ENCODE data around the gene URI1.

The URI1 gene

DNA sequence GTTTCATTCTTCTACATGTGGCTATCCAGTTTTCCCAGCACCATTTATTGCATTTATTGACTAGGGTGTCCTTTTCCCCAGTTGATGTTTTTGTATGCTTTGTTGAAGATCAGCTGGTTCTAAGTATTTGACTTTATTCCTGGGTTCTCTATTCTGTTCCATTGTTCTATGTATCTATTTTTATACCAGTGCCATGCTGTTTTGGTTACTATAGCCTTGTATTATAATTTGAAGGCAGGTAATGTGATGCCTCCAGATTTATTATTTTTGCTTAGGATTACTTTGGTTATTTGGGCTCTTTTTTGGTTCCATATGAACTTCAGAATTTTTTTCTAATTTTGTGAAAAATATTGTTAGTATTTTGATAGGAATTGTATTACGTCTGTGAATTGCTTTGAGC, 80.6 kb downstream of the URI1 start:
- Histone ChIP-seq H3K27ac (no peak overlapping the region), H3K4me3 (ENCODE audit: low read depth, low read length) (no peak overlapping the region), H3K27me3 (replicated peaks) (no peaks in the 10 kb centered on the region), H3K36me3 (replicated peaks) (no peaks in the 10 kb centered on the region)
- TF ChIP-seq, protein P1, sequence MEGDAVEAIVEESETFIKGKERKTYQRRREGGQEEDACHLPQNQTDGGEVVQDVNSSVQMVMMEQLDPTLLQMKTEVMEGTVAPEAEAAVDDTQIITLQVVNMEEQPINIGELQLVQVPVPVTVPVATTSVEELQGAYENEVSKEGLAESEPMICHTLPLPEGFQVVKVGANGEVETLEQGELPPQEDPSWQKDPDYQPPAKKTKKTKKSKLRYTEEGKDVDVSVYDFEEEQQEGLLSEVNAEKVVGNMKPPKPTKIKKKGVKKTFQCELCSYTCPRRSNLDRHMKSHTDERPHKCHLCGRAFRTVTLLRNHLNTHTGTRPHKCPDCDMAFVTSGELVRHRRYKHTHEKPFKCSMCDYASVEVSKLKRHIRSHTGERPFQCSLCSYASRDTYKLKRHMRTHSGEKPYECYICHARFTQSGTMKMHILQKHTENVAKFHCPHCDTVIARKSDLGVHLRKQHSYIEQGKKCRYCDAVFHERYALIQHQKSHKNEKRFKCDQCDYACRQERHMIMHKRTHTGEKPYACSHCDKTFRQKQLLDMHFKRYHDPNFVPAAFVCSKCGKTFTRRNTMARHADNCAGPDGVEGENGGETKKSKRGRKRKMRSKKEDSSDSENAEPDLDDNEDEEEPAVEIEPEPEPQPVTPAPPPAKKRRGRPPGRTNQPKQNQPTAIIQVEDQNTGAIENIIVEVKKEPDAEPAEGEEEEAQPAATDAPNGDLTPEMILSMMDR (IDR thresholded peaks at IDR 0.05; ENCODE audit: low read depth, low read length, missing control alignments) = no peak
- no peak for DNase-seq
- in situ Hi-C loops (cut with HindIII; ENCODE audit: low pct_ligation_motif_present, low sequenced_read_pairs) = no loop called here

- no peak for DNase-seq
- TF ChIP-seq, protein P1 (IDR thresholded peaks at IDR 0.05; ENCODE audit: low read depth, low read length, missing control alignments) = no peak
- in situ Hi-C loops (cut with HindIII; ENCODE audit: low pct_ligation_motif_present, low sequenced_read_pairs) = no loop called here
Measured at GRCh38 chr19:30023330-30023729, 81.3 kb downstream of the URI1 start.

DNA sequence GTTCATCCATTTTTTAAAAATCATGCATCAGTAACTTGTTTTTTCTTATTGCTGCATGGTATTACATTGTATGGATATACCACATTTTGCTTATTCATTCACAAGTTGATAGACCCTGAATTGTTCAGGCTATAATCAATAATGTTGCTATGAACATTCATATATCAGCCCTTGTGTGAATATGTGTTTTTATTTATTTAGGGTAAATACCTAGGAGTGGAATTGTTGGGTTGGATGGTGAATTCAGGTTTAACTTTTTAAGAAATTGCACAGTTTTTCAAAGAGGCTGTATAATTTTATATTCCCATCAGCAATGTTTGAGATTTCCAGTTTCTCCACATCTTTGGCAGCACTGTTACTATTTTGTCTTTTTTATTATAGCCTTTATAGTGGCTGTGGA, 82.1 kb downstream of the URI1 start:
- in situ Hi-C loops (cut with HindIII; ENCODE audit: low pct_ligation_motif_present, low sequenced_read_pairs) = no loop called here
- DNase-seq = no peak
- TF ChIP-seq, protein P1 (IDR thresholded peaks at IDR 0.05; ENCODE audit: low read depth, low read length, missing control alignments) = no peak
- no peaks in the 10 kb centered on the region for H3K36me3 ChIP-seq (replicated peaks)
- H3K27ac ChIP-seq = no peak overlapping the region
- no peaks in the 10 kb centered on the region for H3K27me3 ChIP-seq (replicated peaks)
- H3K4me3 ChIP-seq (ENCODE audit: low read depth, low read length) = no peak overlapping the region

More at GRCh38 chr19:30023330-30023729, 81.3 kb downstream of the URI1 start:
- no peaks in the 10 kb centered on the region for H3K36me3 ChIP-seq (replicated peaks)
- H3K27ac ChIP-seq = no peak overlapping the region
- H3K4me3 ChIP-seq (ENCODE audit: low read depth, low read length) = no peak overlapping the region
- H3K27me3 ChIP-seq (replicated peaks) = no peaks in the 10 kb centered on the region

DNA sequence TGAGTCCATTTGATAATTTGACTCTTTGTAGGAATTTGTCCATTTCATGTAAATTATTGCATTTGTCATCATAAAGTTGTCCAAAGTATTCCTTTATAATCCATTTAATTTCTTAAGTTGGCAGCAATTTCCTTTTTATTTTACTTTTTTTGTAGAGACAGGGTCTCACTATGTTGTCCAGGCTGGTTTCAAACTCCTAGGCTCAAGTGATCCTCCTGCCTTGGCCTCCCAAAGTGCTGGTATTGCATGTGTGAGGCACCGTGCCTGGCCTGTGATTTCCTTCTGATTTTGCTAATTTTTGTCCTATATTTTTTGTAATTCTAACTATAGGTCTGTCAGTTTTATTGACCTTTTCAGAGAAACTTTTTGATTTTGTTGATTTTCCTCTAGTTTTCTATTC, 84.9 kb downstream of the URI1 start:
- no peak for DNase-seq
- Histone ChIP-seq H3K27me3 (replicated peaks) (no peaks in the 10 kb centered on the region), H3K36me3 (replicated peaks) (no peaks in the 10 kb centered on the region), H3K27ac (no peak overlapping the region), H3K4me3 (ENCODE audit: low read depth, low read length) (no peak overlapping the region)
- TF ChIP-seq, protein P1 (IDR thresholded peaks at IDR 0.05; ENCODE audit: low read depth, low read length, missing control alignments) = no peak
- in situ Hi-C loops (cut with HindIII; ENCODE audit: low pct_ligation_motif_present, low sequenced_read_pairs) = no loop called here

DNA sequence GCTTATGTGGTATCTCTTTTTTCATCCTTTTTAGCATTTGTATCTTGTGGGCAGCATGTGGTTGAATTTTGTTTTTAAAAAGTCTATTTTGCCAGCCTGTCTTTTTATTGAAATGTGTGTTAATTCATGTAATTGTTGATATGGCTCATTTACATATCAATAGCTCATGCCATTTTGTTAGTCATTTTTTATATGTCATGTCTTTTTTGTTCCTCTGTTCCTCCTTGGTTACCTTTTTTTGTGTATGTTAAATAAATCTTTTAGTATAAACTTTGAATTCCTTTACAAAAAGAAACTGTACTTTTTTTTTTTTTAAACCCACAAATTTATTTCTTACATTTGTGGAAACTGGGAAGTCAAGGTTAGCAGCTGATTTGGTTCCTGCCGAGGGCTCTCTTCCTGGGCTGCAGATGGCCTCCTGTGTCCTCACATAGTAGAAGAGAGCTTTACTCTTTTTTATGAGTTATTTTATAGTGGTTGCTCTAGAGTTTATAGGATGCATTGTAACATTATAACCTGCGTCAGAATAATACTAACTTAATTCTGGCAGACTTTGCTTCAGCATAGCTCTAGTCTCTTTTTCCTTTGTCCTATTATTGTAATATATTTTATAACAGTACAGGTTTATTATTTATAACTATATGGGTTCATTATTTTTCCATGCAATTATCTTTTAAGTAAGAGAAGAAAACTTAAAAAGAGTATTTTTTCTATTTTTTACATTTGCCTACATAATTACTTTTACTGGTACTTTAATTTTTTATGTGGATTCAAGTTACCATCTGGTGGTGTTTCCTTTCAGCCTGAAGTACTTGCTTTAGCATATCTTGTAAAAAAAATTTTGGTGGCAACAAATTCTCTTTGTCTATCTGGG, 86.3 kb downstream of the URI1 start:
- Histone ChIP-seq H3K27ac (no peak overlapping the region), H3K36me3 (replicated peaks) (no peaks in the 10 kb centered on the region), H3K27me3 (replicated peaks) (no peaks in the 10 kb centered on the region), H3K4me3 (ENCODE audit: low read depth, low read length) (no peak overlapping the region)
- TF ChIP-seq, protein P1 (IDR thresholded peaks at IDR 0.05; ENCODE audit: low read depth, low read length, missing control alignments) = no peak
- in situ Hi-C loops (cut with HindIII; ENCODE audit: low pct_ligation_motif_present, low sequenced_read_pairs) = no loop called here
- DNase-seq = no peak

GRCh38 chr19:30028992-30029343, 86.9 kb downstream of the URI1 start:
- no peak for DNase-seq
- H3K36me3 ChIP-seq (replicated peaks) = no peaks in the 10 kb centered on the region
- H3K27me3 ChIP-seq (replicated peaks) = no peaks in the 10 kb centered on the region
- H3K27ac ChIP-seq = no peak overlapping the region
- TF ChIP-seq, protein P1 (IDR thresholded peaks at IDR 0.05; ENCODE audit: low read depth, low read length, missing control alignments) = no peak
- no peak overlapping the region for H3K4me3 ChIP-seq (ENCODE audit: low read depth, low read length)
- in situ Hi-C loops (cut with HindIII; ENCODE audit: low pct_ligation_motif_present, low sequenced_read_pairs) = no loop called here

Measured in brain microvascular endothelial cell (primary cell).